ENCODE data around the gene DALRD3.

The DALRD3 gene

DNA sequence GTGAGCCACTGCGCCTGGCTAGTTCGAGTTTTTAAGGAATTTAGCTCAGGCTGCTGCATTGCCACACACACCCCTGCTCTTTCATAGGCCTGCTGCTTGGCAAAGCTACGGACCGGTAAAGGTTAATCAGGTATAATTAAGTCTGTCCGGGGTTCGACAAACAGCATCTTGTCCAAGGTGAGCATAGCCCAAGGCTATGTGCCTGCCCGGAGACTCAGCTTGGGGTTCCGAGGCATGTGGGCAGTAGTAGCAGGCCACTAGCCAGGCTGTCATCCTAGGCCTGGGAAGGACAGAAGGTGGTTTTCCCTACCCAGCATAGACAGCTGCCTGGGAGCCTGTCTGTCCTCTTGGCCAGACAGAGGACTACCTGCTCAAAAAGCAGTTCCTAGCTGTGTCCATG is 21.7 kb downstream of the DALRD3 start:
- no peak for TF ChIP-seq CTCF (IDR thresholded peaks at IDR 0.05; ENCODE audit: control insufficient read depth, extremely low read depth, insufficient read depth)
- H3K4me3 ChIP-seq (ENCODE audit: low read depth, low read length), result no peak overlapping the region
- DNase-seq (ENCODE audit: low read depth), result no peak

- H3K4me3 ChIP-seq (ENCODE audit: low read depth, low read length), result no peak overlapping the region
- no peak for DNase-seq (ENCODE audit: low read depth)
- TF ChIP-seq CTCF (IDR thresholded peaks at IDR 0.05; ENCODE audit: control insufficient read depth, extremely low read depth, insufficient read depth), result no peak
Measured at GRCh38 chr3:48993834-48994233, 24.5 kb downstream of the DALRD3 start.

DNA sequence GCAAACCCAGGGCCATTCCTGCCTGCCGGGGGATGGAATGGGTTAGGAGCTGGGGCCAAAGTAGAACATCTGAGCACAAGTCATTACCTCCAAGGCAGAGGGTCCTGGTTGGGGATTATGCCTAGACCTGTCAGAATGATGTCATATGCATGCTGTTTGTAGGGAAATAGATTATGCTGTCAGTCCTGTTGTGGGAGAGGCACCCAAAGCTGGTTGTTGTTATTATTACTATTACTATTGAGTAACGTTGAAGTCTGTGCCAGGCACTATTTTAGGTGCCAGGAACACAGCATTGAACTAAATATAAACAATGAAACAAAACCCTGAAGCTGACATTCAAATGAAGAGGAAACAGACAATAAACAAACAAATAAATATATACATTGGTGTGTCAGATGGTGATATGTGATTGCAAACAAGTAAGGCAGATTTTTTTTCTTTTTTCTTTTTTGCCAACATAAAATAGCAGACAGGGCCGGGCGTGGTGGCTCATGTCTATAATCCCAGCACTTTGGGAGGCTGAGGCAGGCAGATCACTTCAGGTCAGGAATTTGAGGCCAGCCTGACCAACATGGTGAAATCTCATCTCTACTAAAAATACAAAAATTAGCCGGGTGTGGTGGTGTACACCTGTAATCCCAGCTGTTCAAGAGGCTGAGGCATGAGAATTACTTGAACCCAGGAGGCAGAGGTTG is 26.4 kb downstream of the DALRD3 start:
- DNase-seq (ENCODE audit: low read depth), result no peak
- H3K4me3 ChIP-seq (ENCODE audit: low read depth, low read length), result peak overlapping the region; percentile 68
- no peak for TF ChIP-seq CTCF (IDR thresholded peaks at IDR 0.05; ENCODE audit: control insufficient read depth, extremely low read depth, insufficient read depth)

DNA sequence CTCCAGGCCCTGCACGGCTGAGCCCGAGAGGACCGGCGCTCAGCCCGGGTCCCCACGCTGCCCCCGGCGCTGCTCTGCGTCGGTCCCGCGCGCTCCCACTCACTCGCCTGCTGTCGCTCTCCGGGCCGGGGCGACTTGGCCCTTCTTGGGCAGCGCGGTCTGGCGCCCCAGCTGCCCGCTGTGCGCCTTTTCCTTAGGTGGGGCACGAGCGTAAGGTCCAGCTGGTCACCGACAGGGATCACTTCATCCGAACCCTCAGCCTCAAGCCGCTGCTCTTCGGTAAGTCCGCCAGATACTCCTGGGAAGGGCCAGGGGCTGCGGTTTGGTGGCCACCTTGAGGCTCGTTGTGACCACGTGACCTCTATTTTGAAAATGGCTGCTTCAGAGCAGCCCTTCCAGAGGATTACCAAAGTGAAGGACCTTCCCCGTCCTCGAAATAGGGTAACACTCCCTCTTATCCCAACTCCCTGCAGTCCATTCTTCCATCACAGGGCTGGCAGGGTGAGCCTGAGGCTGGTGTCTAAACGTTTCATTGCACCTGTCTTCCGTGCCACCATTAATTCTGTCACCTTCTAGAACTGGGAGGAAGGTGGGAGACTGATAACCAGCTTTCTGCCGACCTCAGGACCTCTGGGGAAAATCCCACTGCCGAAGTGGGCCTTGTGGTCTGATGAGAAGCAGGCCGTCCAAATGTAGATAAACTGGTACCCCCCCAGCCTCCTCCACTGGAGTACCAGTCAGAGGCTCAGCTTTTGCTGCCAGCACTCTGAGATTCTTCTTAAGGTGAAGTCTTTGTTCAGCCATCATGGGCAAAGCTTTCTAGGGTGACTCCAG is 27.5 kb downstream of the DALRD3 start:
- no peak for TF ChIP-seq CTCF (IDR thresholded peaks at IDR 0.05; ENCODE audit: control insufficient read depth, extremely low read depth, insufficient read depth)
- no peak for DNase-seq (ENCODE audit: low read depth)
- H3K4me3 ChIP-seq (ENCODE audit: low read depth, low read length), result peak overlapping the region; percentile 68

DNA sequence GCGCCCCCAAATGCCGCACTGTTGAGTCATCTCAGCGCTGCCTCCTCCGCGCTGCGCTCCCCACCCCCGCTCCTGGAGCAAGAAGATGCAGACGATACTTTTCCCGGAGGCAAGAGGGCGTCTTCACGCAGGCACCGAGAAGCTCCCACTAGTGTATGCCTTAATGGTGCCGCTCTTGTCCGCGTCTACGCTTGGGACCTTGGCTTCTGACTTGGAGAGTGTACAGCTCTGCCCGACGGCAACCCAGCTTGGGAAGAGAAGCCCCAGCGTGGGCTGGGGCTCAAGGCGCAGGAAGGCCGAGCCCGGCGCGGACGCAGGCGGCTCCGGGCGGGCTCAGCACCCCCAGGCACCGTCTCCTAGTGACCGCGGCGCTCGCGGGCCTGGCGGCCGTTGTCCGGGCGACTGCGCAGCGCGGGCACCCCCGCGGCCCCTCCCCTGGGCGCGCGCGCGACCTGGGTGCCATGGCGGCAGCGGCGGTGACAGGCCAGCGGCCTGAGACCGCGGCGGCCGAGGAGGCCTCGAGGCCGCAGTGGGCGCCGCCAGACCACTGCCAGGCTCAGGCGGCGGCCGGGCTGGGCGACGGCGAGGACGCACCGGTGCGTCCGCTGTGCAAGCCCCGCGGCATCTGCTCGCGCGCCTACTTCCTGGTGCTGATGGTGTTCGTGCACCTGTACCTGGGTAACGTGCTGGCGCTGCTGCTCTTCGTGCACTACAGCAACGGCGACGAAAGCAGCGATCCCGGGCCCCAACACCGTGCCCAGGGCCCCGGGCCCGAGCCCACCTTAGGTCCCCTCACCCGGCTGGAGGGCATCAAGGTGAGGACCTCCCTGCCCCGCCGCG is 28.4 kb downstream of the DALRD3 start, which contains the start of gene P4HTM:
Gene P4HTM, plus strand, starts transcription at position 446 of the 840 bp plus-strand sequence. Its CDS starts 16 bp downstream, at position 462.
- H3K4me3 ChIP-seq (ENCODE audit: low read depth, low read length), result peak within 1 kb of the TSS; percentile 68

More for the DNA sequence above, 28.4 kb downstream of the DALRD3 start, which contains the start of gene P4HTM:
- TF ChIP-seq CTCF (IDR thresholded peaks at IDR 0.05; ENCODE audit: control insufficient read depth, extremely low read depth, insufficient read depth), result peak; percentile 50
- no peak for DNase-seq (ENCODE audit: low read depth)

All from LNCaP clone FGC (cell line).